GM12891 (cell line): ENCODE results near the gene TFPI.

Experiments
- POU2F2 ChIP-seq: IDR thresholded peaks from 2 replicates; pipeline ENCODE4 v1.6.1; 2011; ENCODE audit warnings: low read depth, mild to moderate bottlenecking, control low read depth, low read length, moderate library complexity
- TAF1 ChIP-seq: IDR thresholded peaks from 2 replicates; pipeline ENCODE4 v1.6.1; 2011; ENCODE audit warnings: low read depth, low read length, control low read depth

- TF ChIP-seq TAF1 (no peak), POU2F2 (no peak)
Measured at GRCh38 chr2:187566266-187566665, 12.0 kb upstream of the TFPI start.
